Femur (tissue), 1 donor: Measurements from ENCODE around the gene DEDD.

Experiments
- DNase-seq: peaks from one replicate; pipeline ENCODE4 v3.0.0-alpha.2; 2017

The DEDD gene

DNA sequence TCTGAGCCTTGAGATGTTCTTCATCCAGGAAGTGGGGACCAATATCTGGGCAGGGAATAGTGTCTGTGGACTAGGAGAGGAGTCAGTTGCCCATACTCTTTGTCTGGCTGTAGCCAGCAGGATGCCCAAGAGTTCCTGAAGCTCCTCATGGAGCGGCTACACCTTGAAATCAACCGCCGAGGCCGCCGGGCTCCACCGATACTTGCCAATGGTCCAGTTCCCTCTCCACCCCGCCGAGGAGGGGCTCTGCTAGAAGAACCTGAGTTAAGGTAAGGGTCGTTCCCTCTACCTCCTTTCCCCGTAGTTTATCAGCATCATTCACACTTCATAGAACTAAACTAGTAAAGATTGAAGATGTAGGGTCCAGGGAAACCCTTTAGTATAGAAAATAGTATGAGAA, 30.3 kb upstream of the DEDD start:
- DNase-seq, result no peak

- DNase-seq, result no peak
Measured at GRCh38 chr1:161162052-161162451, 29.6 kb upstream of the DEDD start.

GRCh38 chr1:161161652-161162051, 29.2 kb upstream of the DEDD start:
- no peak for DNase-seq

- no peak for DNase-seq
Measured at GRCh38 chr1:161160671-161161145, 28.2 kb upstream of the DEDD start.

GRCh38 chr1:161159913-161160243, 27.4 kb upstream of the DEDD start:
- DNase-seq, result no peak

DNA sequence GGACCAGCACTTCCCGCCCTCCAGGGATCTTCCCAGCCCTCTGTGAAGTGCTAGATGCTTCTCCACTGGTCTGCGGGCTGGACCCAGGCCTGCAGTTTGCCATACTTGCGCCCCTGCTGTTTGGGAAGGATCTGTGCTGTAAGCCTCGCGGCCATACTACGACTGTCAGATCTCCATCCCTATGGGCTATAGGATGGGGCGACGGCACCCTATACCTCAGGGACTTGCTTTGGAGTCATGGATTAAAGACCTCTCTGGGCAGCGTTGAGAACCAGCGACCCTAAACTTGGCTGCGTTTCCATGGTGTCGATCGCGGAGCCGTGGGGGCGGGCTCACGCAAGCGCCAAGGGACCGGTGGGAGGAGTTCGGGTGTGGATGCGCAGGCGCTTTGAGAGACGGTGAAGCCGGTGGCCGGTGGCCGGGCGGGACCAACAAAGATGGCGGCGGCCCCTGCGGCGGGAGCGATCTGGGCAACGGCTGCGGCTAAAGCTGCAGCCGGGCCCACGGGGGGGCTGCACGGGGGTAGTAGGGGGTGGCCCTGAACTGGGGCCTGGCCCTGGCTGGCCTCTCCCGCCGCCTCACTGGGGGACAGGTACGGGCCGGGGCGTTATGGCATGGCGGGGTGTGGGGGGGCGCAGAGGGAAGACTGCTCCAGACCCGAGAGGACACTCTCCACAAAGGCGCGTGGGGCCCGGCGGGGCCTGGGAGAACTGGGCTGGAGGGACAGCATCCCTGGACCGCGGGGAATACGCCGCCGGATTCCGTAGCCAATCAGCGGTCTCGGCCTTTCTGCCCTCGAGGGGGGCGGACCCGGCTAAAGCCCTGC, 26.8 kb upstream of the DEDD start, which contains the start of gene USP21:
Gene USP21 (plus strand): TSS at position 414 of the 826 bp plus-strand sequence. CDS start 1,141 bp downstream, outside the sequence.
- DNase-seq, result peak; percentile 96

DNA sequence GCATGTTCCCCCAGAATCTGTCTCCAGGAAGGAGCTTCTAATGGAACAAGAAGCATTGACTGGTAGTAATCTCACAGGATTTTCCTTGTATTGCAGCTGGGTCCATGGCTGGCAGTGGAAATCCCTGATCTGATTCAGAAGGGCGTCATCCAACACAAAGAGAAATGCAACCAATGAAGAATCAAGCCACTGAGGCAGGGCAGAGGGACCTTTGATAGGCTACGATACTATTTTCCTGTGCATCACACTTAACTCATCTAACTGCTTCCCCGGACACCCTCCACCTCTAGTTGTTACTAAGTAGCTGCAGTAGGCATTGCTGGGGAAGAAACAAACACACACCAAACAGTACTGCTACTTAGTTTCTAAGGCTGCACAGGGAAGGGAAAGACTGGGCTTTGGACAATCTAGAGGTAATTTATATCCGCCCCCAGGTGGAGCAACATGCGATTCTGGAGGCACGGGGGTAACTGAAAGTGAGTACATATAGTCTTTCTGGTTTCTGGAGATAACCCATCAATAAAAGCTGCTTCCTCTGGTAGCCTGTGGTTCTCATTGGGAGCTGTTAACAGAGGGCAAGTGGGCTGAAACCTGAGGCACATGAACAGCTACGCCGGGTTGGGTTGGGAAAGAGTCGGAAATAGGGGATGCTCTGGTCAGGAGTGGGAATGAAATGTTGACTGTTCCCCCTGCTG, 26.0 kb upstream of the DEDD start:
- no peak for DNase-seq

DNA sequence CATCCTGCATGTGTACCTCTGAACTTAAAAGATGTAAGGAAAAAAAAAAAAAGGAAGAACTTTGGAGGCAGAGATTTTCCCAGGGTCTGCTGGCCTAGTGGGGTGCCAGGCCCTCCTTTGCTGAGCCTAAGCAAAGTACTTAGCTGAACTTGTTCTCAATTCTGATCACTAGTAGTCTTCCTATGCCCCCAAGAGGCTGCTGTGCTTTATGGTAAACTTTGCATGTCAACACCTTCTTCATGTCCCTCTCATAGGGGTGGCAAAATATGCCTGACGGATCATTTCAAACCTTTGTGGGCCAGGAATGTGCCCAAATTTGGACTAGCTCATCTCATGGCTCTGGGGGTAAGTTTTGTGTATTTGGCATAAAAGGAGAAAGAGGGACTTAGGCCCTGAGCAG, 25.4 kb upstream of the DEDD start:
- no peak for DNase-seq

- DNase-seq, result peak; percentile 90
Measured at GRCh38 chr1:161153682-161154337, 21.3 kb upstream of the DEDD start, which contains the start of gene UFC1. TSS of gene UFC1 (plus strand) at chr1:161153978. CDS start at chr1:161153998, 20 bp downstream.

GRCh38 chr1:161153176-161153575, 20.7 kb upstream of the DEDD start:
- no peak for DNase-seq

GRCh38 chr1:161145832-161146231, 13.4 kb upstream of the DEDD start:
- no peak for DNase-seq

DNA sequence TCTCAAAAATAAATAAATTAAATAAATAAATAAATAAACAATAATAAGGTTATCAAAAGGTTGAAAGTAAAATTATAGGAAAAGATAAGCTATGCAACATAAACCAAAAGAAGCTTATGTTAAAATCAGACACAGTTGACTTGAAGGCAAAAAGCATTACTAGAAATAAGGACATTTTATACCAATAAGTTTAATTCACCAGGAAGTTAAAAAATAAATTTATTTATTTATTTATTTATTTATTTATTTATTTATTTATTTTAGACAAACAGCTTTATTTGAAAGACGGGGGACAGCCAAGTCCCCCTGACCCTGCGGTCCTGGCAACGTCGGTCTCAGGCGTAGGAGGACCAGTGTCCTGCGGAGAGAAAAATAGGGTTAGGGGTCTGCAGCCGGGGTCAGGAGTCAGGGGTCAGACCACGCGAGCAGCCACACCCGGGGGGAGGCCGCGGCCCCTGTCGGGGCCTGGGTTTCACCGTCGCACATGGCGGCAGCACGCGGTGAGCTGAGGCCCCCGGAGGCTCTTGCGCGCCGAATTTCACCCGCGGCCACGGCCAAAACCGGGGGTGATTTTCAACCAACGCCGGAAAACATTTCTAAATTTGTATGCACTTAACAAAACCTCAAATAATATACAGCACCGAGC, 8.4 kb upstream of the DEDD start:
- DNase-seq, result no peak

DNA sequence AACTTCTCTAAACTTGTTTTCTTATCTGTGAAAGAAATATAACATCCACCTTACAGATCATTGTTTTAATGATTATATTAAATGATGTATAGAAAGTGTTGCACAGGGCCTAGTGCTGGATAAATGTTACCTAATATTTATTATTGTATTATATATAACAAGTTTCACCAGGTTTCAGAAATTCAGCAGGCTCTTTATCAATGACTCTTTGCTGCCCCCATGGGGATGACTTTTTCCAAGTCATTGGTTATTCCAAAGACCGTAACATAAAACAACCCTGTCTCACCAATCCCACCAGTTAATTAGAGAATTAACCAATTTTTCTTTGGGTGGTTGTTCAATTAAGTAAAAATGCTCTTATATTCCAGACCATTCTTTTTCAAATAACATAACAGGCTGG, 7.3 kb upstream of the DEDD start:
- no peak for DNase-seq

DNA sequence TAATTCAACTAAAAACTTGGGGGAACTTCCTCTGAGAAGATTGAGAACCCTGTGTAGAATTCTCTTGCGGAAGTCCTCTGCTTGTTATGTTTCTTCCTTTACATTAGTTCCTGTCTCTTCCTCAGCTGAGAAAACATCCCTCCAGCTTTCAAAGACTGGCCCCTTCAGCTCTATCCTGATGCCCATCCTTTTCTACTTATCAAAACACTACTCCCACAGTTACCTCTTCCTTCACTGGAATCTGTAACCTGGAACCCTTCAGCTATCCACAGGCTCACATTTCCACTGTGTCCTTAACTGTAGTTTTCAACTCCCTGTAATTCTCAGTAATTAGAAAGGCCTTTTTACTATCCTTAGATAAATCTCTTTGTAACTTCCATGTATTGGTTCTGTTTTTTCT, 6.0 kb upstream of the DEDD start:
- DNase-seq, result no peak

DNA sequence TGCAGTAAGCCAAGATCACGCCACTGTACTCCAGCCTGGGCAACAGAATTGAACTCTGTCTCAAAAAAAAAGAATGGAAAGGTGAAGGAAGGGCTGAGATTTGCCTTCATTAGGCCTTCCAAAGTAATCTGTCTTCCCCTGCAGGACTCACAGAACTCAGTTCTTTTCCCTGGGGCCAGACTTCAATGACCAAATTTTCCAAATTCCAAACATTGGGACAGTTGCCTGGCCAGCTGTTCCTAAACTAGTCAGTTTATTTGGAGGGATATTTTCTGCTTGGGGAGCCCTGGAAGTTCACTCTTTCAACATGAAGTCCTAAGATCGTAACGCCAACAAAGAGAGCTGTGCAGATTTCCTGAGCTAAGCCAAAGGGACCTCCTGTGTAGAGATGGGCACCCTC, 5.4 kb upstream of the DEDD start:
- no peak for DNase-seq

- no peak for DNase-seq
Measured at GRCh38 chr1:161133220-161133740, 813 bp upstream of the DEDD start.

DNA sequence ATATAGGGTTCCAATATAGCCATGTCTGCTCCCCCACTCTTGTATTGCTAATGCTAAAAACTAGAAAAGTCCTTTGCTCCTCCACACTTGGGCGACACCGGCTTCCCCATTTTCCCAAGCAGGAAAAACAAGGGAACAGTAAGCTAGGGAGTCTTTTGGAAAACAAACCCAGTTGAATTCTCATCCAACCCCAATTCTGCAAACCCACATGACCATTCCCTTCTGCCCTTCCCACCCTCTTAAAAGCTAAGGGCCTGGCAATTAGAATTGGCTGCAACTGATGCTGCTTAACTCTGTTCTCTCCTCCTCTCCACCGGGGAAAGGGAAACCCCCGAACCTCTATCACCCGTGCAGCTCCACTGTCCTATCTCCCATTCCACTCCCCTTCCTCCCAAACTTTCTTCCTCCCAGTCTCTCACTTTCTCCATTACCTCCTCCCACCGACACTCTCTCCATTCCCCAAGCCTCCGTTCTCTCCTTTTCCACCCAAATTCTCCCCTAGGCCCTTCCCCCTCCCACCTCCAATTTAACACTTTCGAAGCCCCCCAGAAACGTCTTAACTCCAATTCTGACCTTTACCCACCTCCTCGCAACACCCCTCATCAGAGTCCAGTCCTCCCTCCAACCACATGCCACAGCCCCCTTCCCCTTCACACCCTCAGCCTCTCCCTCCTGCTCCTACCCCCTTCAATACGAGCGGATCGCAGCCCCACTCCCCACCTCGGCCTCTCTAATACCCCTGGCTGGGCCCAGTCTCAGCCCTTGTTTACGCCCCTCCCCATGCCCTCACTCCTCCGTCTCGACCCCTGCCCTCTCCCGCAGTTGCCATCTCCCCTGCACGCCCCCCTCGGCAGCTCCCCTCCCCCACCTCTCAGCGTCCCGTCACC, 701 bp downstream of the DEDD start:
- DNase-seq, result no peak

DNA sequence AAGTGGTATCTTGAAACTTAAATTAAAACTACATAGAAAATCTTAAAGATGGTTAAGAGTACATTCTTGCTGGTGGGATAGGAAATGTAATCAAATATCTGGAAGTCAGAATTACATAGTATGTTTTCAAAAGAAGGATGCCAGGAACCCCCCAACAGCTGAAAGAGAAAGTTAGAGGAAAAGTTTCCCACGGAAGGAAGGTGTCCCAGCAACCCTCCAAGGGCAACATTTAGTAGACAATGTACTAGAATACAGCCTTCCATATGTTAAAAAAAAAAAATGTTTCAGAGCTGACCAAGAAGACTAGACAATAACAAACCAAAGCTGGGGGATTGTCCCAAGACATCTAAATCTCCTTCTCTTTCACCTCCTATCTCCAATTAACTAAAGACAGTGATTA, 2.2 kb downstream of the DEDD start:
- no peak for DNase-seq

DNA sequence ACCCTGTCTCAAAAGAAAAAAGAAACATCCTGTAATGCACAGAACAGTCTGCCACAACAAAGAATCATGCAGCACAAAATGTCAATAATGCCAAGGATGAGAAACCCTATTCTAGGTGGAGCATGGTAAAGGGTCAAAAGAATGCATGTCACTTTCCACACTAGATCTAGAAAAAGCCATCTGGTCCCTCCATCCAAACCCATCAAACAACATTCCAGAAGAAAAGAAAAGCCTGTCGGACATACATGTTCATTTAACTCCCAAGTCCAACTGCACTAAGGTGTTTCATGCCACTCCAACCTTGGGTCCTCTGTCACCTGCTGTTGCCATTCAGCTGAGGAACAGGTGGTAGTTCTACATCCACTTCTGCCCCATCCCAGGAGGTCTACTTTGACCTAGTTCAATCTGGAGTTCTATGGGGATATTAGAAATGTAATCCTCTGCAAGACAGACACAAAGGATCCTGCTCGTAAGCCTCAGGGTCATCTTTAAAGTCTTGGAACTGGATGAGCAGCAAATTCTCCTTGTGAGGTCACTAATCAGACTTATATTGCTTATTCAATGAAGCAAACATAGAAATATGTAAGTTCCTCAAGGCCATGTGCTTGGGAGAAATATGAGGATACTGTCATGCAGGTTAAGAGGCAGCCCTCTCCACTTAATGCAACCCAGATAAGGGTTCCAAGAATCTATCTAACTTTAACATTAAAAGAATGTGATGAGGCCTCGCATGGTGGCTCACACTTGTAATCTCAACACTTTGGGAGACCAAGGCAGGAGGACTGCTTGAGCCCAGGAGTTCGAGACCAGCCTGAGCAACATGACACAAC, 3.7 kb downstream of the DEDD start:
- no peak for DNase-seq

GRCh38 chr1:161127649-161128048, 4.8 kb downstream of the DEDD start:
- DNase-seq, result no peak

DNA sequence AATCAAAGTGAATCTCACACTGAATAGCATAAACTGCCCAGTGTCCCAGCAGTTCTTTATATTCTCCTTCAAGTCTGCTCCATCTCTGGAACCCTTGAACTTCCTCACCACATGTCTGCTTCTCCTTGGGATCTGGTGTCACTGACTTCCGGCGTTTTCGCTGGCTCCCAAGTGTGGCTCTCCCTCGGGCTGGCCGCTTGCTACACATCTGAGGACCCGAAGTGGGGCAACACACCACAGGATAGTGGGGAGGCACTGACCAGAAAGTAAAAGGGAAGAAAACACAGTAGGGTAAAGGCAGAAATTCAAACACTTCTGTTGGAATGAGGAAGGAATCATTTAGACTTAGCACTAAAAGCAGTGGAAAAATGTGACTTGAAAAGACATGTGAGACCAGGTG, 9.5 kb downstream of the DEDD start:
- no peak for DNase-seq
